Endothelial cell of umbilical vein (primary cell): Measurements from ENCODE around the gene KAT2B. TPM values are rescaled to one million over a fixed set of nuclear protein-coding genes. Genes with fewer than 3 reads are reported as not detected.

Experiments used
- BruUV-seq: library from RNA; stranded (reverse); fragments of 400-500 nt; replicated peaks from 2 replicates; lab custom pipeline; 2021; lab: Mats Ljungman, UMichigan
- CTCF ChIA-PET: fragments of 300-600, 350-600 bp; sonication (Branson Sonifier 250); formaldehyde crosslinking; loops from one replicate; lab custom pipeline; 2021; ENCODE audit warnings: antibody characterized with exemption, inconsistent platforms; lab: Charles Lee
- POLR2A ChIA-PET: fragments of 300-600, 350-600 bp; sonication (Branson Sonifier 250); formaldehyde crosslinking; loops from one replicate; lab custom pipeline; 2021; ENCODE audit warnings: antibody characterized with exemption, inconsistent platforms; lab: Charles Lee
- DNase-seq: peaks from one replicate; pipeline ENCODE4 v3.0.0-alpha.2; 2011; ENCODE audit warnings: low read depth, low spot score
- FAIRE-seq: peaks from 2 replicates; lab custom pipeline; 2011; peaks lifted over from hg19 to GRCh38; lab: Jason Lieb, UNC
- H2AFZ ChIP-seq: 2 replicates; pipeline ENCODE4 v1.6.0; 2012; ENCODE audit warnings: low read depth, low read length, control low read depth, inconsistent platforms
- H3K27ac ChIP-seq: 2 replicates; pipeline ENCODE4 v1.5.1; 2011; ENCODE audit warnings: low read depth, mild to moderate bottlenecking, control low read depth, low read length, moderate library complexity; ENCODE audit not compliant: insufficient read depth
- H3K27me3 ChIP-seq, 2 experiments: 2 replicates each; pipeline versions ENCODE4 v1.6.0 to v1.6.1; 2011; ENCODE audit warnings: low read length in 2 of 2, mixed read lengths in 1 of 2; ENCODE audit not compliant: control insufficient read depth in 2 of 2, insufficient read depth in 2 of 2
- H3K36me3 ChIP-seq, 2 experiments: 2 replicates in 1 of 2; 3 replicates in 1 of 2; pipeline ENCODE4 v1.5.1; 2011; ENCODE audit warnings: low read length in 2 of 2, mild to moderate bottlenecking in 1 of 2, moderate library complexity in 1 of 2; ENCODE audit not compliant: control insufficient read depth in 2 of 2, insufficient read depth in 2 of 2; ENCODE audit errors: extremely low read depth in 1 of 2
- H3K4me1 ChIP-seq: 3 replicates; pipeline ENCODE4 v1.5.1; 2011; ENCODE audit warnings: mild to moderate bottlenecking, low read length; ENCODE audit not compliant: control insufficient read depth, insufficient read depth; ENCODE audit errors: extremely low read depth
- H3K4me2 ChIP-seq: 2 replicates; pipeline ENCODE4 v1.6.1; 2011; ENCODE audit warnings: low read length, control low read depth, mixed read lengths; ENCODE audit not compliant: insufficient read depth
- H3K4me3 ChIP-seq, 3 experiments: fragments of 200-600 bp in 1 of 3; sonication (generic), shearing (Covaris generic) in 1 of 3; replicated peaks in 1 of 3; 2 replicates each; pipeline ENCODE4 v1.5.1; 2011 to 2016; ENCODE audit warnings: control low read depth in 3 of 3, low read length in 3 of 3, mild to moderate bottlenecking in 2 of 3, inconsistent platforms in 1 of 3, low read depth in 1 of 3, moderate library complexity in 1 of 3; ENCODE audit not compliant: insufficient read depth in 1 of 3
- H3K79me2 ChIP-seq: 2 replicates; pipeline ENCODE4 v1.6.0; 2012; ENCODE audit warnings: low read length, inconsistent platforms; ENCODE audit not compliant: control insufficient read depth, insufficient read depth
- H3K9ac ChIP-seq: replicated peaks from 2 replicates; pipeline ENCODE3; 2011; ENCODE audit warnings: low read length, control low read depth; ENCODE audit not compliant: insufficient read depth; ENCODE audit errors: extremely low read depth
- H3K9me1 ChIP-seq: replicated peaks from 3 replicates; pipeline ENCODE4 v1.6.0; 2011; ENCODE audit warnings: mild to moderate bottlenecking, low read length; ENCODE audit not compliant: control insufficient read depth, insufficient read depth; ENCODE audit errors: extremely low read depth
- H3K9me3 ChIP-seq: replicated peaks from 2 replicates; pipeline ENCODE4 v1.5.1; 2012; ENCODE audit warnings: low read length, inconsistent platforms; ENCODE audit not compliant: control insufficient read depth, insufficient read depth
- H4K20me1 ChIP-seq: replicated peaks from 2 replicates; pipeline ENCODE3; 2011; ENCODE audit warnings: mild to moderate bottlenecking, low read length; ENCODE audit not compliant: control insufficient read depth, insufficient read depth; ENCODE audit errors: extremely low read depth
- FOS ChIP-seq: IDR thresholded peaks from 2 replicates; pipeline ENCODE4 v1.6.1; 2011; ENCODE audit warnings: mild to moderate bottlenecking, low read length, moderate library complexity, borderline replicate concordance; ENCODE audit not compliant: insufficient read depth
- GATA2 ChIP-seq: IDR thresholded peaks from 2 replicates; pipeline ENCODE4 v1.7.0; 2011; ENCODE audit warnings: low read depth, mild to moderate bottlenecking, moderate library complexity, mixed read lengths, low read length; ENCODE audit not compliant: insufficient read length, insufficient read depth
- JUN ChIP-seq: IDR thresholded peaks from 2 replicates; pipeline ENCODE4 v1.6.1; 2011; ENCODE audit warnings: borderline replicate concordance, low read depth; ENCODE audit not compliant: insufficient read length, insufficient read depth
- MYC ChIP-seq: IDR thresholded peaks from one replicate; pipeline ENCODE4 v1.6.1; 2011; ENCODE audit warnings: mild to moderate bottlenecking, low read depth, low read length
- POLR2A ChIP-seq: IDR thresholded peaks from 2 replicates; pipeline ENCODE4 v1.6.1; 2012; ENCODE audit warnings: low read depth, mild to moderate bottlenecking, control low read depth, low read length
- POLR2AphosphoS5 ChIP-seq: IDR thresholded peaks from 2 replicates; pipeline ENCODE4 v1.6.1; 2012; ENCODE audit warnings: low read depth, mild to moderate bottlenecking, control low read depth, low read length, moderate library complexity; ENCODE audit not compliant: insufficient read depth
- dilution Hi-C: fragments of 300-500 bp; cut with MboI; formaldehyde crosslinking; loops from one replicate; pipeline ENCODE4 v1.15.0; 2019; ENCODE audit warnings: low sequenced_read_pairs; ENCODE audit not compliant: extremely low pct_ligation_motif_present
- intact Hi-C: fragments of 100-400 bp; cut with micrococcal nuclease; formaldehyde crosslinking; loops from one replicate; pipeline ENCODE4 v1.10.0; 2022
- polyA plus RNA-seq, 4 experiments: library from polyadenylated mRNA; depleted of rRNA in 3 of 4; stranded (reverse) in 3 of 4; unstranded in 1 of 4; fragments of >200 nt; gene quantifications; 2 replicates each; pipeline versions ENCODE4 v1.2.1 to v1.2.3, GENCODE V29; 2011 to 2012; ENCODE audit warnings: missing spikeins in 1 of 4
- total RNA-seq: library from RNA; stranded (reverse); gene quantifications from 2 replicates; pipeline ENCODE4 v1.2.3, GENCODE V29; 2021

The KAT2B gene
- total and polyA plus RNA-seq, 2 donors (not counting 3 experiments of a cell fraction or from before 2014, with no cell fraction given): 2.6 to 11.0 TPM

- intact Hi-C loops (no loop called here), dilution Hi-C loops (no loop called here)
- Histone ChIP-seq H3K4me2 (no peak overlapping the region), H4K20me1 (no peaks in the 10 kb centered on the region), H3K36me3 (no peaks in the 10 kb centered on the region), H3K9me1 (no peaks in the 10 kb centered on the region), H3K27ac (no peak overlapping the region), H2AFZ (no peak overlapping the region), H3K27me3 (no peaks in the 10 kb centered on the region), H3K4me1 (peaks cover 5% of the 10 kb centered on the region), H3K4me3 (no peak overlapping the region), H3K79me2 (no peaks in the 10 kb centered on the region), H3K9ac (no peak overlapping the region), H3K9me3 (no peaks in the 10 kb centered on the region)
- no TSS peak for BruUV-seq
- FAIRE-seq (peak; percentile 40), DNase-seq (no peak)
- TF ChIP-seq POLR2AphosphoS5 (no peak), POLR2A (no peak), JUN (no peak), FOS (no peak), GATA2 (no peak), MYC (no peak)
- CTCF ChIA-PET: no interaction called here
- POLR2A ChIA-PET: no interaction called here
Observed at GRCh38 chr3:20047976-20048883, 8.0 kb downstream of the KAT2B start.
